HG03064 (cell line): ENCODE results near the gene MADD.
A peak's percentile ranks its signal among the peaks of the same experiment; 100 is the strongest.

Source experiments
- ATAC-seq: cut with Tn5 transposase; IDR thresholded peaks from one replicate; pipeline ENCODE4 v1.9.1; 2021; ENCODE audit warnings: low read depth; ENCODE audit not compliant: unreplicated experiment

Gene MADD

DNA sequence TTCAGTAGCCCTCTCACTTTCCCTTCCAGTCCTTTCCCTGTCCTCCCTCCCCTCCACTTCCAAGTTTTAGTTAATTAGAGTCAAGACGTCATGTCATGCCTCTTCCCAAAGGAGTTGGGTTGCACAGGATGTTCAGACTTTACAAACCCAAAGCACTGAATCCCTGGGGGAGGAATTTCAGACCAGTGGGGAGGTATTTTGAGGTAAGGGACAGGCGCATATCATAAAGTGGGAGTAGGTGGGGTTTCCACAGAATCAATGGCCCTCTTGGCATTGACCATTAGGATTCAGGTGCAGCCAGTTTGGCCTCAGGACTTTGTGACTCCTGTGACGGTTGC, 20.6 kb upstream of the MADD start:
- ATAC-seq = no peak

DNA sequence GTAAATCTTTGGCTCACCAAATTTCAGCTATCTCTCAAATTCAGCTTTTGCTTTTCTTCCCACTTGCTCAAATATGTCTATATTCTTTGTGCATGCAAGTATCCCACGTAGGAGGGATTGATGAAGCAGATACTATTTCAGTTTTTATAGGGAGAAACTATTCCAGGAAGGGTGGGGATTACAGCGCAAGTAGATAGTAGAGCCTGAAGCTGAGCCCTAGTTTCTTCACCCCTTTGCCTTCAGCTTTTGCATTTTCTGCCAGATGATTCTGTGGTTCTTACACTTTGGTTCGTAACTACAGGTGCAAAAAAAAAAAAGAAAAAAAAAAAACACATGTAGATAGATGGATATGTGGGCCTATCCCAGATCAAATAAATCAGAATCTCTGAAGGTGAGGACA, 18.2 kb upstream of the MADD start:
- ATAC-seq = no peak

DNA sequence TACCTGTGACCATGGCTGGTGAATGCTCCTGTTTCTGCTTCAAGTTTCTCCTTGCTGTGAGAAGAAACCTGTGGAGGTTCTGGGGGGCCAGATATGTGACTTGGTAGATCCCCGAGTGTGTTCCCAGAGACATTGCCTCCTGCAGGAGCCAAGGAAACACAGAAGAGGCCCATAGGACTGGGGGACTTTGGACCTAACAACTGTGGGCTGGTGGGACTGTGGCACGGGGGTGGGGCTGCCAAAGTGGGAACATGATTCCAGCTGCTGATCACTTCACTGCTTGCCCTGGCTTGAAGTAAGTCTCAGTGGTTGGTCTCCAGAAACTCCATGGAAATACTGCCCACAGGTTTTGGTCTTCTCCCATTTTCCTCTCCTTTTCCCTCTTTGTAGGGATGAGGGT, 16.3 kb upstream of the MADD start:
- no peak for ATAC-seq

GRCh38 chr11:47254386-47254785, 15.5 kb upstream of the MADD start:
- ATAC-seq = no peak

- no peak for ATAC-seq
Observed at GRCh38 chr11:47256374-47256773, 13.6 kb upstream of the MADD start.

DNA sequence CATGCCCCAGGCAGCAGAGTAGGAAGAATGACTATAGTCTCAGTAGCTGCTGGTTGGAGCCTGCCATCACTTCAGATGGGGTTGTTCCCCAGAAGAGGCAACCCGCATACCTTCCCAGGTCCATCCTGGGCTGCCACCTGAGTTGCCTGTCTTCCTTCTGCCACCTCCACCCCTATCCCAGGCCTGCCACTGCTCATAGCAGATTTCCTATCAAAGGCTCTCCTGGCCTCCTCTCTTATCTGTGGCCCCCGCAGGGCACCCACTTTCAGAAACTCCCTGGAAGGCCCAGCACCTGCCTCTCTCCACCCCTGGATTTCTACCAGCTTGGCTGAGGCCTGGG, 12.8 kb upstream of the MADD start:
- no peak for ATAC-seq

GRCh38 chr11:47257517-47258316, 12.2 kb upstream of the MADD start, which contains the start of gene NR1H3:
TSS of gene NR1H3 (plus strand) at chr11:47257996. CDS start at chr11:47259217, 1,221 bp downstream.
- no peak for ATAC-seq

DNA sequence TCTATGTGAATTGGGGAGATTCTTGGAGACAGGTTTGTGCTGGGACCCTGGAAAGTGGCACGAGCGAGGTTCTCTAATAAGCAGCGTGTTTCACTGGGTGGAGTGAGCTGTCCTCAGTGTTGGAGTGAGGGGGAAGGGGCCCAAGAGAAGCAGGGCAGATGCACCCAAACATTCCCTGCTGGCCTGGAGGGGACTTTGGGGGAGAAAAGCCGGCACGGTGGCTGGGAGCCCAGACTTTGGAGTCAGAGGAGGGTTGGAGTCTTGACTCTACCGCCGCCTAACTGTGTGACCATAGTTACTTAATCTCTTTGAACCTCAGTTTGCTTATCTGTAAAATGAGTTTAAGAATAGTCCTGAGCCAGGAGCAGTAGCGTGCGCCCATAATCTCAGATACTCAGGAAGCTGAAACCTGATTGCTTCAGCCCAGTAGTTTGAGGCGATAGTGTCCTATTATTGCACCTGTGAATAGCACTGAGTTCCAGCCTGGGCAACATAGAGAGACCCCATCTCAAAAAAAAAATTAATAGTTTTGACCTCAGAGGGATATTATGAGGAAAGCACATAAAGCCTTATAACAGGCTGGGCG, 11.5 kb upstream of the MADD start:
- ATAC-seq = no peak

DNA sequence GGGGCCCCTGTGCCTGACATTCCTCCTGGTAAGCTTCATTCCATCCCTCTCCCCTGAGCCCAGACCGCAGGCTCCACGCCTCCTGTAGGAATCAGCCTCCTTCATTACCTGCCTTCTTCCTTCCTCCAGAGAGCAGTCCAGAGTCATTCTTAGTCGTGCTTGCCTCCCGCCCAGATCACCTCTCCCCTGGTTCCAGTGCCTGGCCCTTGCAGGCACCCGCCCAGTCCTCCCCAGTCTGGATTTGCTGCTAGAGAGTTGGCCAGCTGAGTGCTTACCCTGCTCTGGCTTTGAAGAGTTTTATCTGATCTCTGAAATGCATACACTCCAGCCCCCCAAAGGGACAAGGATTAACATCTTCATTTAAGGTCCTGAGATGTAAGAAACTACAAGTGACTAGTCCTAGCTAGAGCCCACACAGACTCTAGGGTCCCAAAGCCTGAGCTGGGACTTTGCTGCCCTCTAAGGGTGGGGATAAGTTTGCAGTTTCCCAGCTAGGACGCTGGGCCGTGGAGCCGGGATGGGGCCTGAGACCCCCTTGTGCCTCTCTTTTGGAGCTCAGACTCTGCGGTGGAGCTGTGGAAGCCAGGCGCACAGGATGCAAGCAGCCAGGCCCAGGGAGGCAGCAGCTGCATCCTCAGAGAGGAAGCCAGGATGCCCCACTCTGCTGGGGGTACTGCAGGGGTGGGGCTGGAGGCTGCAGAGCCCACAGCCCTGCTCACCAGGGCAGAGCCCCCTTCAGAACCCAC, 10.5 kb upstream of the MADD start:
- no peak for ATAC-seq

- no peak for ATAC-seq
Observed at GRCh38 chr11:47260366-47260765, 9.6 kb upstream of the MADD start.

DNA sequence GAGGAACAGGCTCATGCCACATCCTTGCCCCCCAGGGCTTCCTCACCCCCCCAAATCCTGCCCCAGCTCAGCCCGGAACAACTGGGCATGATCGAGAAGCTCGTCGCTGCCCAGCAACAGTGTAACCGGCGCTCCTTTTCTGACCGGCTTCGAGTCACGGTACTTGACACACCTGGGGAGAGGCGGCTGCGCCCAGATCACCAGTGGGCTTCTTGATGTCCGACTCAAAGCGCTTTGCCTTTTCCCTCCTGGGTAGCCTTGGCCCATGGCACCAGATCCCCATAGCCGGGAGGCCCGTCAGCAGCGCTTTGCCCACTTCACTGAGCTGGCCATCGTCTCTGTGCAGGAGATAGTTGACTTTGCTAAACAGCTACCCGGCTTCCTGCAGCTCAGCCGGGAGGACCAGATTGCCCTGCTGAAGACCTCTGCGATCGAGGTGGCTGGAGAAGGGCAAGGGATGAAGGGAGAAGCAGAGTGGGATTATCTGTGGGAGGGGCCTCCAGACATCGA, 8.6 kb upstream of the MADD start:
- ATAC-seq = no peak

GRCh38 chr11:47264119-47264518, 5.8 kb upstream of the MADD start:
- ATAC-seq = no peak

GRCh38 chr11:47264521-47264920, 5.4 kb upstream of the MADD start:
- no peak for ATAC-seq

- ATAC-seq = no peak
Observed at GRCh38 chr11:47267876-47268275, 2.1 kb upstream of the MADD start.

- ATAC-seq = no peak
Observed at GRCh38 chr11:47268448-47269001, 1.4 kb upstream of the MADD start.

- peak; percentile 42 for ATAC-seq
Observed at GRCh38 chr11:47269002-47269828, 718 bp upstream of the MADD start.

GRCh38 chr11:47270331-47271271, 668 bp downstream of the MADD start:
- ATAC-seq = peak; percentile 1

GRCh38 chr11:47271328-47271727, 1.4 kb downstream of the MADD start:
- no peak for ATAC-seq

DNA sequence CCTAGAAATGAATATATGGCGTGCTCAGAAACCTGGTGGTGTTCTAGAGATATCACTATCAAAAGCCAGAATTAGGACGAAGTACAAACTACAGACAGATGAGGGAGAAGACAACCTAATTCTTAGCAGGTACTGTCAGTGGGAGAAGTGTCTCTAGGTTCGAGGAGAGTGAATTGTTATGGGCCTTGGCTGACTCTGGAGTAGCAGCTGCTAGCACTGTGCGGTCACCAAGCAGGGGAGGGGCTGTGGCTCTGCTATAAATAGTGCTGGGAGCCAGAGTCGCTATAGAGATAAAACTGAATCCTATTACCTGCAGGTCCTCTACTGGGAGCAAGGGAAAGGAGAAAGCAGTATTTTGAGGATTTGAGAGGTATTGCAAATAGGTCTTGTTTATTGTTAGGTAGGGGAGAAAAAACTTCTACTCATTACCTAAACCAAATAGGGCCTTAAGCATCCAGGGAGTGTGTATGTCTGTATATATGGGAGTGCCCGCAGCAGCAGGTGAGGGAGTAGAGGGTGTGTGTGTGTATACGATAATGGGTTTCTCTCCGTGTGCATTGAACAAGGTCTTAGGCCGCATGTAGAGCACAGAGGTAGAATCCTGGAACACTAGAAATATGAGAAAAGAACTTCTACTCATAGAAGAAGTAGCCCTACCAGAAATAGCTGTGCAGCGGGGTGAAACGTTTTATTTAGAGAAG, 2.2 kb downstream of the MADD start:
- no peak for ATAC-seq
